WTC11 (cell line): ENCODE measurements around the gene MAOA.

ENCODE experiments used
- ESRRA ChIP-seq: sonication (generic); formaldehyde crosslinking; IDR thresholded peaks from 2 replicates; pipeline ENCODE4 v1.8.1; 2022; ENCODE audit warnings: mild to moderate bottlenecking, missing genetic modification reagents, borderline replicate concordance
- FOXJ3 ChIP-seq: sonication (generic); formaldehyde crosslinking; IDR thresholded peaks from 2 replicates; pipeline ENCODE4 v1.9.0; 2021; ENCODE audit warnings: missing genetic modification reagents, mild to moderate bottlenecking, borderline replicate concordance
- IRF2 ChIP-seq: sonication (generic); formaldehyde crosslinking; IDR thresholded peaks from 2 replicates; pipeline ENCODE4 v1.8.0; 2022; ENCODE audit warnings: low read depth, missing genetic modification reagents, borderline replicate concordance
- JUN ChIP-seq: sonication (generic); formaldehyde crosslinking; IDR thresholded peaks from 2 replicates; pipeline ENCODE4 v1.8.0; 2023; ENCODE audit warnings: mild to moderate bottlenecking, missing genetic modification reagents
- TEAD1 ChIP-seq: sonication (generic); formaldehyde crosslinking; IDR thresholded peaks from 2 replicates; pipeline ENCODE4 v1.8.0; 2022; ENCODE audit warnings: mild to moderate bottlenecking, missing genetic modification reagents
- ZNF263 ChIP-seq: sonication (generic); formaldehyde crosslinking; IDR thresholded peaks from 2 replicates; pipeline ENCODE4 v1.8.1; 2022; ENCODE audit warnings: low read depth, mild to moderate bottlenecking, moderate library complexity, missing genetic modification reagents
- TF ChIP-seq, protein P1 (sequence below): sonication (generic); formaldehyde crosslinking; conservative IDR thresholded peaks from 2 replicates; pipeline ENCODE4 v1.8.1; 2022; ENCODE audit warnings: mild to moderate bottlenecking, missing genetic modification reagents
- TF ChIP-seq, protein P2 (sequence below): fragments of 200-600 bp; IDR thresholded peaks from 2 replicates; pipeline ENCODE4 v1.8.0; 2022; ENCODE audit warnings: antibody characterized with exemption
- TF ChIP-seq, protein P3 (sequence below): sonication (generic); formaldehyde crosslinking; IDR thresholded peaks from 2 replicates; pipeline ENCODE4 v1.8.1; 2023; ENCODE audit warnings: mild to moderate bottlenecking, missing genetic modification reagents, borderline replicate concordance
- TF ChIP-seq, protein P4 (sequence below): sonication (generic); formaldehyde crosslinking; IDR thresholded peaks from 2 replicates; pipeline ENCODE4 v1.8.1; 2023; ENCODE audit warnings: mild to moderate bottlenecking, missing genetic modification reagents, moderate library complexity
- TF ChIP-seq, protein P5 (sequence below): sonication (generic); formaldehyde crosslinking; IDR thresholded peaks from 2 replicates; pipeline ENCODE4 v1.8.0; 2022; ENCODE audit warnings: mild to moderate bottlenecking, missing genetic modification reagents
- TF ChIP-seq, protein P6 (sequence below): sonication (generic); formaldehyde crosslinking; IDR thresholded peaks from 2 replicates; pipeline ENCODE4 v1.8.1; 2023; ENCODE audit warnings: mild to moderate bottlenecking, missing genetic modification reagents, moderate library complexity
- TF ChIP-seq, protein P7 (sequence below): sonication (generic); formaldehyde crosslinking; IDR thresholded peaks from 2 replicates; pipeline ENCODE4 v1.8.0; 2022; ENCODE audit warnings: mild to moderate bottlenecking, missing genetic modification reagents

DNA sequence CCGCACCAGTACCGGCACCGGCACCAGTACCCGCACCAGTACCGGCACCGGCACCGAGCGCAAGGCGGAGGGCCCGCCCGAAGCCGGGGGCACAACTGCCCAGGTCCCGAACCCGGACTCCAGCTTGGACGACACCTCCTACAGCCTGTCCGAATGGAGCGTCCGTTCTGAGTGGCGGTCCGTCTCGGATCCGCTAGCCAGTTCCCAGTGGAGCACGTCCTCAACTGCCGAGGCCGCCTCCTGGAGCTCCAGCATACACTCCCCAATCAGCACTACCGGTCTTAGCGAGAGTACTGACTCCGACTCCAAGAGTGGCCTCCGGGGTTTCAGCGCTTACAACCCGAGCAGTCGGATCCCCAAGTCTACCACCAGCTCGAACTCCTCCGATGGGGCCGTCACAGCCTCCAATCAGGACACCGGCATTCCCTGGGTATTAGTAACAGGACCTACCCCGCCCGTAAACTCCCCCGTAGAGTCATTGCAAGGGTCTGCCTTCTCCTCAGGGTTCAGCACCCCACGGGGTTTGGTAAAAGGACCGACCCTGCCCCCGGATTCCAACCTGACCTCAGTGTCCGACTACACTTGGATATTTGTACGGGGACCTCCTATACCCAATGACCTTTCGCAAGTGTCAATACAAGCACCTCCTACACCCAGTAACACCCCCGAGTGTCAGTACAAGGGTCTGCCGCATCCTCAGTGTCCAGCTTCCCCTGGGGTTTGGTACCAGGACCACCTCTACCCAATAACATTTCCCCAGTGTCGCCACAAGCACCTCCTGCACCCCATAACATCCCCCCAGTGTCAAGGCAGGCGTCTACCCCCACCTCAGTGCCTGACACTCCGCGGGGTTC, 721 bp upstream of the MAOA start:
- TF ChIP-seq ESRRA (CRISPR knock-in tag) (no peak), JUN (no peak), ZNF263 (CRISPR knock-in tag) (no peak), IRF2 (CRISPR knock-in tag) (no peak), FOXJ3 (CRISPR knock-in tag) (no peak), TEAD1 (CRISPR knock-in tag) (no peak)
- TF ChIP-seq, protein P1, sequence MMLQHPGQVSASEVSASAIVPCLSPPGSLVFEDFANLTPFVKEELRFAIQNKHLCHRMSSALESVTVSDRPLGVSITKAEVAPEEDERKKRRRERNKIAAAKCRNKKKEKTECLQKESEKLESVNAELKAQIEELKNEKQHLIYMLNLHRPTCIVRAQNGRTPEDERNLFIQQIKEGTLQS = no peak
- TF ChIP-seq, protein P2, sequence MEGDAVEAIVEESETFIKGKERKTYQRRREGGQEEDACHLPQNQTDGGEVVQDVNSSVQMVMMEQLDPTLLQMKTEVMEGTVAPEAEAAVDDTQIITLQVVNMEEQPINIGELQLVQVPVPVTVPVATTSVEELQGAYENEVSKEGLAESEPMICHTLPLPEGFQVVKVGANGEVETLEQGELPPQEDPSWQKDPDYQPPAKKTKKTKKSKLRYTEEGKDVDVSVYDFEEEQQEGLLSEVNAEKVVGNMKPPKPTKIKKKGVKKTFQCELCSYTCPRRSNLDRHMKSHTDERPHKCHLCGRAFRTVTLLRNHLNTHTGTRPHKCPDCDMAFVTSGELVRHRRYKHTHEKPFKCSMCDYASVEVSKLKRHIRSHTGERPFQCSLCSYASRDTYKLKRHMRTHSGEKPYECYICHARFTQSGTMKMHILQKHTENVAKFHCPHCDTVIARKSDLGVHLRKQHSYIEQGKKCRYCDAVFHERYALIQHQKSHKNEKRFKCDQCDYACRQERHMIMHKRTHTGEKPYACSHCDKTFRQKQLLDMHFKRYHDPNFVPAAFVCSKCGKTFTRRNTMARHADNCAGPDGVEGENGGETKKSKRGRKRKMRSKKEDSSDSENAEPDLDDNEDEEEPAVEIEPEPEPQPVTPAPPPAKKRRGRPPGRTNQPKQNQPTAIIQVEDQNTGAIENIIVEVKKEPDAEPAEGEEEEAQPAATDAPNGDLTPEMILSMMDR = no peak
- TF ChIP-seq, protein P3, sequence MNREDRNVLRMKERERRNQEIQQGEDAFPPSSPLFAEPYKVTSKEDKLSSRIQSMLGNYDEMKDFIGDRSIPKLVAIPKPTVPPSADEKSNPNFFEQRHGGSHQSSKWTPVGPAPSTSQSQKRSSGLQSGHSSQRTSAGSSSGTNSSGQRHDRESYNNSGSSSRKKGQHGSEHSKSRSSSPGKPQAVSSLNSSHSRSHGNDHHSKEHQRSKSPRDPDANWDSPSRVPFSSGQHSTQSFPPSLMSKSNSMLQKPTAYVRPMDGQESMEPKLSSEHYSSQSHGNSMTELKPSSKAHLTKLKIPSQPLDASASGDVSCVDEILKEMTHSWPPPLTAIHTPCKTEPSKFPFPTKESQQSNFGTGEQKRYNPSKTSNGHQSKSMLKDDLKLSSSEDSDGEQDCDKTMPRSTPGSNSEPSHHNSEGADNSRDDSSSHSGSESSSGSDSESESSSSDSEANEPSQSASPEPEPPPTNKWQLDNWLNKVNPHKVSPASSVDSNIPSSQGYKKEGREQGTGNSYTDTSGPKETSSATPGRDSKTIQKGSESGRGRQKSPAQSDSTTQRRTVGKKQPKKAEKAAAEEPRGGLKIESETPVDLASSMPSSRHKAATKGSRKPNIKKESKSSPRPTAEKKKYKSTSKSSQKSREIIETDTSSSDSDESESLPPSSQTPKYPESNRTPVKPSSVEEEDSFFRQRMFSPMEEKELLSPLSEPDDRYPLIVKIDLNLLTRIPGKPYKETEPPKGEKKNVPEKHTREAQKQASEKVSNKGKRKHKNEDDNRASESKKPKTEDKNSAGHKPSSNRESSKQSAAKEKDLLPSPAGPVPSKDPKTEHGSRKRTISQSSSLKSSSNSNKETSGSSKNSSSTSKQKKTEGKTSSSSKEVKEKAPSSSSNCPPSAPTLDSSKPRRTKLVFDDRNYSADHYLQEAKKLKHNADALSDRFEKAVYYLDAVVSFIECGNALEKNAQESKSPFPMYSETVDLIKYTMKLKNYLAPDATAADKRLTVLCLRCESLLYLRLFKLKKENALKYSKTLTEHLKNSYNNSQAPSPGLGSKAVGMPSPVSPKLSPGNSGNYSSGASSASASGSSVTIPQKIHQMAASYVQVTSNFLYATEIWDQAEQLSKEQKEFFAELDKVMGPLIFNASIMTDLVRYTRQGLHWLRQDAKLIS (CRISPR knock-in tag) = no peak
- TF ChIP-seq, protein P4, sequence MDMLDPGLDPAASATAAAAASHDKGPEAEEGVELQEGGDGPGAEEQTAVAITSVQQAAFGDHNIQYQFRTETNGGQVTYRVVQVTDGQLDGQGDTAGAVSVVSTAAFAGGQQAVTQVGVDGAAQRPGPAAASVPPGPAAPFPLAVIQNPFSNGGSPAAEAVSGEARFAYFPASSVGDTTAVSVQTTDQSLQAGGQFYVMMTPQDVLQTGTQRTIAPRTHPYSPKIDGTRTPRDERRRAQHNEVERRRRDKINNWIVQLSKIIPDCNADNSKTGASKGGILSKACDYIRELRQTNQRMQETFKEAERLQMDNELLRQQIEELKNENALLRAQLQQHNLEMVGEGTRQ = no peak
- TF ChIP-seq, protein P5, sequence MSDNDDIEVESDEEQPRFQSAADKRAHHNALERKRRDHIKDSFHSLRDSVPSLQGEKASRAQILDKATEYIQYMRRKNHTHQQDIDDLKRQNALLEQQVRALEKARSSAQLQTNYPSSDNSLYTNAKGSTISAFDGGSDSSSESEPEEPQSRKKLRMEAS (CRISPR knock-in tag) = no peak
- TF ChIP-seq, protein P6, sequence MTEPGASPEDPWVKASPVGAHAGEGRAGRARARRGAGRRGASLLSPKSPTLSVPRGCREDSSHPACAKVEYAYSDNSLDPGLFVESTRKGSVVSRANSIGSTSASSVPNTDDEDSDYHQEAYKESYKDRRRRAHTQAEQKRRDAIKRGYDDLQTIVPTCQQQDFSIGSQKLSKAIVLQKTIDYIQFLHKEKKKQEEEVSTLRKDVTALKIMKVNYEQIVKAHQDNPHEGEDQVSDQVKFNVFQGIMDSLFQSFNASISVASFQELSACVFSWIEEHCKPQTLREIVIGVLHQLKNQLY = no peak
- TF ChIP-seq, protein P7, sequence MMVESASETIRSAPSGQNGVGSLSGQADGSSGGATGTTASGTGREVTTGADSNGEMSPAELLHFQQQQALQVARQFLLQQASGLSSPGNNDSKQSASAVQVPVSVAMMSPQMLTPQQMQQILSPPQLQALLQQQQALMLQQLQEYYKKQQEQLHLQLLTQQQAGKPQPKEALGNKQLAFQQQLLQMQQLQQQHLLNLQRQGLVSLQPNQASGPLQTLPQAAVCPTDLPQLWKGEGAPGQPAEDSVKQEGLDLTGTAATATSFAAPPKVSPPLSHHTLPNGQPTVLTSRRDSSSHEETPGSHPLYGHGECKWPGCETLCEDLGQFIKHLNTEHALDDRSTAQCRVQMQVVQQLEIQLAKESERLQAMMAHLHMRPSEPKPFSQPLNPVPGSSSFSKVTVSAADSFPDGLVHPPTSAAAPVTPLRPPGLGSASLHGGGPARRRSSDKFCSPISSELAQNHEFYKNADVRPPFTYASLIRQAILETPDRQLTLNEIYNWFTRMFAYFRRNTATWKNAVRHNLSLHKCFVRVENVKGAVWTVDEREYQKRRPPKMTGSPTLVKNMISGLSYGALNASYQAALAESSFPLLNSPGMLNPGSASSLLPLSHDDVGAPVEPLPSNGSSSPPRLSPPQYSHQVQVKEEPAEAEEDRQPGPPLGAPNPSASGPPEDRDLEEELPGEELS (CRISPR knock-in tag) = no peak
